HEK293T (cell line): ENCODE data around the gene GLB1L.

Source experiments
- CTCF ChIA-PET: fragments of 350-600 bp; formaldehyde crosslinking; extraction: SDS; loops from one replicate; lab custom pipeline; 2021; ENCODE audit warnings: antibody characterized with exemption, inconsistent platforms; lab: Yijun Ruan, JAX
- POLR2A ChIA-PET: fragments of 350-600 bp; formaldehyde crosslinking; extraction: SDS; loops from one replicate; lab custom pipeline; 2020; ENCODE audit warnings: antibody characterized with exemption, inconsistent platforms; lab: Yijun Ruan, JAX
- DNase-seq: peaks from one replicate; pipeline ENCODE4 v3.0.0; 2012; ENCODE audit warnings: mixed read lengths; ENCODE audit errors: extremely low spot score
- ARNT ChIP-seq: fragments of 450-650 bp; IDR thresholded peaks from 2 replicates; pipeline ENCODE4 v1.6.1; 2017; ENCODE audit warnings: mild to moderate bottlenecking
- BHLHE40 ChIP-seq: fragments of 450-650 bp; IDR thresholded peaks from 2 replicates; pipeline ENCODE4 v1.6.1; 2016; ENCODE audit warnings: mild to moderate bottlenecking, moderate library complexity, borderline replicate concordance
- CTBP1 ChIP-seq: fragments of 450-650 bp; IDR thresholded peaks from 2 replicates; pipeline ENCODE4 v1.6.1; 2016; ENCODE audit warnings: borderline replicate concordance
- ELF4 ChIP-seq: fragments of 450-650 bp; IDR thresholded peaks from 2 replicates; pipeline ENCODE4 v1.6.1; 2017; ENCODE audit warnings: antibody characterized with exemption
- FOXA1 ChIP-seq: fragments of 450-650 bp; IDR thresholded peaks from 2 replicates; pipeline ENCODE4 v1.6.1; 2016; ENCODE audit warnings: mild to moderate bottlenecking
- FOXK2 ChIP-seq: fragments of 450-650 bp; IDR thresholded peaks from 2 replicates; pipeline ENCODE4 v1.6.1; 2016; ENCODE audit warnings: mild to moderate bottlenecking
- FOXM1 ChIP-seq: fragments of 450-650 bp; IDR thresholded peaks from 2 replicates; pipeline ENCODE4 v1.6.1; 2017; ENCODE audit warnings: mild to moderate bottlenecking, borderline replicate concordance
- HDGF ChIP-seq: fragments of 450-650 bp; IDR thresholded peaks from 2 replicates; pipeline ENCODE4 v1.6.1; 2017; ENCODE audit warnings: antibody characterized with exemption, borderline replicate concordance
- L3MBTL2 ChIP-seq: fragments of 450-650 bp; conservative IDR thresholded peaks from 2 replicates; pipeline ENCODE4 v1.6.1; 2016; ENCODE audit warnings: mild to moderate bottlenecking
- LEF1 ChIP-seq: fragments of 450-650 bp; IDR thresholded peaks from 2 replicates; pipeline ENCODE4 v1.6.1; 2017; ENCODE audit warnings: mild to moderate bottlenecking, borderline replicate concordance
- NFRKB ChIP-seq: fragments of 450-650 bp; IDR thresholded peaks from 2 replicates; pipeline ENCODE4 v1.6.1; 2016; ENCODE audit warnings: mild to moderate bottlenecking, moderate library complexity
- SP1 ChIP-seq: fragments of 450-650 bp; IDR thresholded peaks from 2 replicates; pipeline ENCODE4 v1.6.1; 2017
- SUZ12 ChIP-seq: fragments of 450-650 bp; IDR thresholded peaks from 2 replicates; pipeline ENCODE4 v1.6.1; 2016; ENCODE audit warnings: mild to moderate bottlenecking
- TARDBP ChIP-seq: fragments of 450-650 bp; IDR thresholded peaks from 2 replicates; pipeline ENCODE4 v1.6.1; 2016
- ZNF384 ChIP-seq: fragments of 450-650 bp; IDR thresholded peaks from 2 replicates; pipeline ENCODE4 v1.6.1; 2016
- TF ChIP-seq, protein P1 (sequence below): fragments of 450-650 bp; IDR thresholded peaks from 2 replicates; pipeline ENCODE4 v1.6.1; 2016

Gene GLB1L

DNA sequence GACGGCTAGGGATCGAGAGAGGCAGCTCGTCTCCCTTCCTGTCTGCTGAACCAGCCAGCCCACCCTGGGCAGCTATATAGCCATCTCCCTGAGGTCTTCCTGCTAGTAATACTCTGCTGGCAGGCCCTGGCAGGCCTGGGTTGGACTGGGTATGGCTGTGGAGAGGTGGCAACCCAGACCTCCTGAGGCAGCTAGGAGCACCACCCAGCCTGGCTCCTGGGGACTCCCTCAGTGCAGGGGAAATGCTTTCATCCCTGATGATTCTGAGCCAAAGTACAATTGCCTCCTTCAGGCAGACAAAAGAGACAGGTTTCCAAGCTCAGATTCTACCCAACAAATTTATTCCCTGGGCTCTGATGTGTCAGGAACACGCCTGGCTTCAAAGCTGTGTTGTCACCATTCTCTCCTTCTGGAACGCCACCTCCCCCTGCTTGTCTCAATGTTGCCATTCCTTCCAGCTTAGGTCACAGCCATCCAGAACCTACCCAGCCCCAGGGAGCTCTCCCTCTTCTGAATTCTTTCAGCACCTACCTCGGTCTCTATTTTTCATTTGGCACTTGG is 29.2 kb upstream of the GLB1L start:
- POLR2A ChIA-PET = interaction anchor here (0.6 to 1.5 kb wide), 9 partner anchors 19 to 1730 kb away, joined by 3 to 13 read pairs (median 3); partner anchors contain the start of genes ANKZF1, ATG9A, GLB1L and STK16
- CTCF ChIA-PET = interaction anchor here (0.6 to 1.4 kb wide), 4 partner anchors 16 to 235 kb away, joined by 3 to 5 read pairs (median 4); no protein-coding TSS in a partner anchor
- DNase-seq = no peak
- no peak for TF ChIP-seq NFRKB
- TF ChIP-seq ARNT = no peak
- no peak for TF ChIP-seq ELF4
- TF ChIP-seq L3MBTL2 = no peak
- TF ChIP-seq CTBP1 = no peak
- TF ChIP-seq, protein P1, sequence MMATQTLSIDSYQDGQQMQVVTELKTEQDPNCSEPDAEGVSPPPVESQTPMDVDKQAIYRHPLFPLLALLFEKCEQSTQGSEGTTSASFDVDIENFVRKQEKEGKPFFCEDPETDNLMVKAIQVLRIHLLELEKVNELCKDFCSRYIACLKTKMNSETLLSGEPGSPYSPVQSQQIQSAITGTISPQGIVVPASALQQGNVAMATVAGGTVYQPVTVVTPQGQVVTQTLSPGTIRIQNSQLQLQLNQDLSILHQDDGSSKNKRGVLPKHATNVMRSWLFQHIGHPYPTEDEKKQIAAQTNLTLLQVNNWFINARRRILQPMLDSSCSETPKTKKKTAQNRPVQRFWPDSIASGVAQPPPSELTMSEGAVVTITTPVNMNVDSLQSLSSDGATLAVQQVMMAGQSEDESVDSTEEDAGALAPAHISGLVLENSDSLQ = no peak

DNA sequence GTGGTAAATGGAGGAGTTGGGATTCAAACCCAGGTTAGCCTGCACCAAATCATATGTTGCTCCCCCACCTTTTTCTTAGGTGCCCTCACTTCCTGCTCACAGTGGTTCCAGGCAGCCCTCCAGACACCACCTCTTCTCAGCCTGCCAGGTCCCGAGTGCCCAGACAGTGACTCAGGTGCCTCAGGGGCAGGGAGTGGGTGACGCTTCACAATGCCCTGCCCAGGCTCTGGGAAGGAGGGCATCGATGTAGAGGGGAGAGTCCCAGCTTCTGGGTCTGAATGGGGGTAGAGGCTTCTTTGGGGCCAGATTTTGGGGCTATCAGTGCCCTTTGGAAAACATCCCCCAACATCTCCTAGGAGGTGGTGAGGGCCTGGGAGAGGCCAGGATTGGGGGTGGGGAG is 28.7 kb upstream of the GLB1L start:
- no peak for DNase-seq
- ChIA-PET POLR2A (interaction anchor here (0.6 to 1.5 kb wide), 8 partner anchors 19 to 1730 kb away, joined by 3 to 13 read pairs (median 3); partner anchors contain the start of genes GLB1L and STK16), CTCF (interaction anchor here (0.6 to 1.4 kb wide), 4 partner anchors 19 to 236 kb away, joined by 3 to 5 read pairs (median 4); no protein-coding TSS in a partner anchor)
- no peak for TF ChIP-seq NFRKB
- no peak for TF ChIP-seq BHLHE40
- TF ChIP-seq TARDBP = no peak
- no peak for TF ChIP-seq ZNF384
- TF ChIP-seq FOXM1 = no peak
- TF ChIP-seq L3MBTL2 = no peak
- no peak for TF ChIP-seq LEF1
- no peak for TF ChIP-seq FOXA1
- no peak for TF ChIP-seq HDGF
- no peak for TF ChIP-seq SP1
- TF ChIP-seq SUZ12 = no peak
- TF ChIP-seq, protein P1 = no peak
- no peak for TF ChIP-seq FOXK2
- no peak for TF ChIP-seq ARNT

DNA sequence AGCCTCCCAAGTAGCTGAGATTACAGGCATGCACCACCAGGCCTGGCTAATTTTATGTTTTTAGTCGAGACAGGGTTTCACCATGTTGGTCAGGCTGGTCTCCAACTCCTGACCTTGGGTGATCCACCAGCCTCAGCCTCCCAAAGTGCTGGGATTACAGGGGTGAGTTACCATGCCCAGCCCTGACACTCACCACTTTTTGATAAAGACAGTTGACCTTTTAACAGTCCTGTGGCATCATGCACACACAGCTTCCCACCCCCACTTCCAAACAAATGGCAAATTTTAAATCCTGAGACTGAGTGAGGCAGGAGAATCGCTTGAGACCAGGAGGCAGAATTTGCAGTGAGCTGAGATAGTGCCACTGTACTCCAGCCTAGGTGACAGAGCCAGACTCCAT is 27.8 kb upstream of the GLB1L start:
- POLR2A ChIA-PET = interaction anchor here (1.0 kb wide), 1 partner anchor 28 kb away, joined by 3 read pairs; the partner anchor contains the start of genes GLB1L and STK16

DNA sequence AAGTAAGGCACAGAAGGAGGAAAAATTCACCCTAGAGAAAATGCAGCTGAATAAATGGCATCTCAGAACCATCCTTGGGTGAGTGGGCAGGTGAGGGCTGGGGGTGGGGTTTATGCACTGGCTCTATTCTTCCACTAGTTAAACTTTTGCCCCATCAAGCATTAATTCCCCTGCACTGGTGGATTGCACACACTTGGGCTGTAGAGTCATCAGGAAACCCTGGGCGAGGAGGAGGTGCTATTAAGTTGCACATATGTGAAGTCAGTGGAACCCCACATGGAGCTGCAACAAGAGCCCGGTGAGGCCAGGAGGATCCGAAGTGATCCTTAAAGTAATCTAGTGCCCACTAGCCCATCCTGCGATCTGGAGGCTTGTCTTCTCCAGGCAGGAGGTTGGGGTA is 27.1 kb upstream of the GLB1L start:
- no peak for DNase-seq
- no peak for TF ChIP-seq FOXK2
- TF ChIP-seq CTBP1 = no peak
- no peak for TF ChIP-seq SP1
- no peak for TF ChIP-seq ELF4
- TF ChIP-seq L3MBTL2 = no peak
- TF ChIP-seq TARDBP = no peak
- no peak for TF ChIP-seq NFRKB
- no peak for TF ChIP-seq ZNF384
- no peak for TF ChIP-seq ARNT
- no peak for TF ChIP-seq BHLHE40
- TF ChIP-seq SUZ12 = no peak
- no peak for TF ChIP-seq LEF1
- TF ChIP-seq HDGF = no peak
- TF ChIP-seq, protein P1 = no peak
- no peak for TF ChIP-seq FOXA1
- ChIA-PET CTCF (no interaction called here), POLR2A (interaction anchor here (1.0 kb wide), 1 partner anchor 27 kb away, joined by 3 read pairs; the partner anchor contains the start of genes GLB1L and STK16)

More for the DNA sequence above, 27.8 kb upstream of the GLB1L start:
- CTCF ChIA-PET = no interaction called here
- DNase-seq = no peak
- TF ChIP-seq HDGF (no peak), FOXM1 (no peak), TARDBP (no peak), SP1 (no peak)

DNA sequence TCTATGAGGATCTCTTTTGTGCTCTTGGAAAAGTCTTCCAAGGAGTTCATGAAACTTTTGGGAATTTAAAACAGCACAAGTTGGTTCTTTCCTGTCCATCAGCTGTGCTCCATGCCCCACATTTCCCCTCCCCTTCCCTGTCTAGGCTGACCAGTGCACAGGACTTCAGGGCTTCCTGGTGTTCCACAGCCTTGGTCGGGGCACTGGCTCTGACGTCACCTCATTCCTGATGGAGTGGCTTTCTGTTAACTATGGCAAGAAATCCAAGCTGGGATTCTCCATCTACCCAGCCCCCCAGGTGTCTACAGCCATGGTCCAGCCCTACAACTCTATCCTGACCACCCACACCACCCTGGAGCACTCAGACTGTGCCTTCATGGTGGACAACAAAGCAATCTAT is 25.8 kb upstream of the GLB1L start:
- no peak for DNase-seq
- no peak for TF ChIP-seq HDGF
- no peak for TF ChIP-seq NFRKB
- TF ChIP-seq FOXM1 = no peak
- TF ChIP-seq BHLHE40 = no peak
- ChIA-PET CTCF (no interaction called here), POLR2A (interaction anchor here (1.2 kb wide), 1 partner anchor 26 kb away, joined by 3 read pairs; the partner anchor contains the start of genes GLB1L and STK16)

DNA sequence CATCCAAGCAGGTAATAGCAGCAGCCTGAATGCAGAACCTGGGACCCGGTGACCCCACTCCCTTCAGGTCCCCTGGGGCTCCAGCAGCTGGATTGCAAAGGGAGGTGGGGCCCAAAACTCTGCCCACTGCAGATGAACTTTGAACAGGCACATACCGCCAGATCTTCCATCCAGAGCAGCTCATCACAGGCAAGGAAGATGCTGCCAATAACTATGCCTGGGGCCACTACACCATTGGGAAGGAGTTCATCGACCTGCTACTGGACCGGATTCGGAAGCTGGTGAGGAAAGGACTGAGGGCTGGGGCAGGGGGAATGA is 24.8 kb upstream of the GLB1L start:
- no peak for TF ChIP-seq ELF4
- no peak for TF ChIP-seq FOXA1
- no peak for TF ChIP-seq L3MBTL2
- no peak for TF ChIP-seq BHLHE40
- no peak for TF ChIP-seq TARDBP
- no peak for TF ChIP-seq LEF1
- TF ChIP-seq SUZ12 = no peak
- TF ChIP-seq, protein P1 = no peak
- TF ChIP-seq FOXK2 = no peak
- TF ChIP-seq SP1 = no peak
- TF ChIP-seq CTBP1 = no peak
- no peak for TF ChIP-seq ZNF384
- CTCF ChIA-PET = no interaction called here
- POLR2A ChIA-PET = interaction anchor here (1.0 to 1.2 kb wide), 2 partner anchors 21 to 25 kb away, joined by 3 read pairs; partner anchors contain the start of genes GLB1L and STK16
- no peak for DNase-seq
